GM12891 (cell line): ENCODE data around the gene MRNIP.
A peak's percentile ranks its signal among the peaks of the same experiment; 100 is the strongest.

Source experiments
- DNase-seq: peaks from one replicate; pipeline ENCODE4 v3.0.0; 2011; ENCODE audit warnings: low spot score; ENCODE audit not compliant: insufficient read length
- FAIRE-seq: peaks from 2 replicates; lab custom pipeline; 2011; peaks lifted over from hg19 to GRCh38; lab: Jason Lieb, UNC
- PAX5 ChIP-seq: IDR thresholded peaks from 2 replicates; pipeline ENCODE4 v1.6.1; 2011; ENCODE audit warnings: low read length, moderate library complexity, mild to moderate bottlenecking; ENCODE audit not compliant: insufficient read depth, severe bottlenecking
- POLR2A ChIP-seq: IDR thresholded peaks from 2 replicates; pipeline ENCODE4 v1.6.1; 2011; ENCODE audit warnings: low read depth, low read length, control low read depth
- POLR2AphosphoS5 ChIP-seq: IDR thresholded peaks from 2 replicates; pipeline ENCODE4 v1.6.1; 2011; ENCODE audit warnings: low read depth, low read length, control low read depth
- POU2F2 ChIP-seq: IDR thresholded peaks from 2 replicates; pipeline ENCODE4 v1.6.1; 2011; ENCODE audit warnings: low read depth, mild to moderate bottlenecking, control low read depth, low read length, moderate library complexity
- SPI1 ChIP-seq: IDR thresholded peaks from 2 replicates; pipeline ENCODE4 v1.6.1; 2011; ENCODE audit warnings: low read depth, low read length, control low read depth
- TAF1 ChIP-seq: IDR thresholded peaks from 2 replicates; pipeline ENCODE4 v1.6.1; 2011; ENCODE audit warnings: low read depth, low read length, control low read depth

The MRNIP gene

DNA sequence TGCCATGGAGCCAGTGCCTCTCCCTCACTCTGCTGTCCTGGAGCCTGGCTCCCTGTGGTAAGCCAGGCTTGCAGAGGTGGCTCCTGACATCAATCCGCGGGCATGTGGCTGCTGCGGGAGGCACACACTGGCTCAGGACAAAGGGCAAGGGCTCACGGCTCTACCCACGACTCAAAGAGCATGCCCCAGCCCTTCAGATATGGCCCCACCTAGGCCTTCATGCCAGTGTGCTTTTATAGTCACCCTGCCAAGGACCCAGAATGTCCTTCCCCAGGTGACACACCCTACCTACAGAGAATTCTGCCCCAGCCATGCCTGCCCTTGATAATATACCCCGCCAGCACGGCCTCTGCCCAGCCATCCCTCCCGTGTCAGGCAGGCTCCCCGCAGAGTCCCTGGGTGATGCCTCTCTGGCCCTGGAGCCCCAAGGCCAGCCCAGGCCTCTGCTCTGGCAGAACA is 53.5 kb downstream of the MRNIP start:
- FAIRE-seq (peak; percentile 69), DNase-seq (no peak)
- no peak for TF ChIP-seq PAX5
- TF ChIP-seq SPI1: no peak
- no peak for TF ChIP-seq POLR2A
- TF ChIP-seq POLR2AphosphoS5: no peak
- TF ChIP-seq POU2F2: no peak
- TF ChIP-seq TAF1: no peak

DNA sequence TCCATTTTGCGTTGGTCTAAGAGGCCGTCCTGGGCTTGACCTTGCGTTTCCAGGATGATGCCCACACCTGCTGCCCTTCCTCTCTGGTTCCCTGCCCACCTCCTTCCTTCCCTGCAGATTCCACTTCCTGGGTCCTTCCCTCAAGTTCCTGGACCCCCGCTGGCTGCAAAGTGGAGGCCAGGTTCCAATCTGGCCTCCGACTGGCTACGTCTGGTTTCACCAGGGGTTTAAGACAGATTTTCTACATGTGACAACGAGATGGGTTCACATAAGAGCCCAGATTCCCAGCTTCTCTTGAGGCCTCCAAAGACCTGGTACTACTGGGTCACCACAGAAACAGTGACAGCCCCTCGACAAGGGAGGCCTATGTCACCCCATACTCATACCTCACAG is 54.1 kb downstream of the MRNIP start:
- FAIRE-seq (no peak), DNase-seq (no peak)
- TF ChIP-seq SPI1 (no peak), POU2F2 (no peak)

DNA sequence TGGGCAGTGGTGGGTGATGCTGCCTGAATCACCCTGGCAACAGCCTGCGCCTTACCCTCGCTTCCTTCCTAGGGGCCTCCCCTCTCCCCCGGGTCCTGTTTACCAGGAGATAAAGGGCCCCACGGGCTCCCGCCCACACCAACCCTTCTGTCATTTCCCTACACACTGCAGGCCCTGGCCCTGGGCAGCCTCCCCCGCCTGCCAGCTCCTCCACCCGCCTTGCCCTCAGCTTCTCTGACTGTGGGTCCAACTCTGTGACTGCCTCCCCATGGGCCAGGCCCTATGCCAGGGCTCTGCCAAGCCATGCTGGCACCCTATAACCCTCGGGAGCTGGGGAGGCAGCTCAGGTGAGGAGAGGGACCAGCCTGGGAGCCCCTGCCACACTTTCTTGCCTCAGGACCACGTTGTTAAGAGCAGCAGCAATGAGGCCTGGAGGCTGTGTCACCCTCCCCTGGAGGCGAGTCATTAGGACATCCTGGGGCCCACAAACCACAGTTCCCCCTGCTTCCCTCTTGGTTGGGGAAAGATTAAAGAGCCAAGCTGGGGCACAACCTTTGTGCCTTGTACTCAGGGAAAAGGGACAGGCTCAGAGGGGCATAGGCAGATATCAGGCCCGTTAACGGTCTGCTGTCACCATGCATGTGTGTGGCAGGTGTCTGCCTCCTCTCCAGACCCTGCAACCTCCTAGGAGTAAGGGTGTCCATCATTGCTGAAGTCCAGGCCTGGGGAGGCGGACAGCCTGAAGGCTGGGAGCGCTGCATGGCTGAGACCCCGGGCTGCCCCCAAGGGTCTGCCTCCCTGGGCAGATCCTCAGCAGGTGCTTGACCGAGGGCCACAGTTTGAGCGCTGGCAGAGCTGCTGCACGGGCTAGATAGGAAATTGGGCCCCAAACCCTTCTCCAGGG is 54.7 kb downstream of the MRNIP start:
- DNase-seq: no peak
- FAIRE-seq: peak; percentile 80
- TF ChIP-seq POU2F2 (no peak), SPI1 (no peak), PAX5 (no peak), POLR2AphosphoS5 (no peak), TAF1 (no peak), POLR2A (no peak)

DNA sequence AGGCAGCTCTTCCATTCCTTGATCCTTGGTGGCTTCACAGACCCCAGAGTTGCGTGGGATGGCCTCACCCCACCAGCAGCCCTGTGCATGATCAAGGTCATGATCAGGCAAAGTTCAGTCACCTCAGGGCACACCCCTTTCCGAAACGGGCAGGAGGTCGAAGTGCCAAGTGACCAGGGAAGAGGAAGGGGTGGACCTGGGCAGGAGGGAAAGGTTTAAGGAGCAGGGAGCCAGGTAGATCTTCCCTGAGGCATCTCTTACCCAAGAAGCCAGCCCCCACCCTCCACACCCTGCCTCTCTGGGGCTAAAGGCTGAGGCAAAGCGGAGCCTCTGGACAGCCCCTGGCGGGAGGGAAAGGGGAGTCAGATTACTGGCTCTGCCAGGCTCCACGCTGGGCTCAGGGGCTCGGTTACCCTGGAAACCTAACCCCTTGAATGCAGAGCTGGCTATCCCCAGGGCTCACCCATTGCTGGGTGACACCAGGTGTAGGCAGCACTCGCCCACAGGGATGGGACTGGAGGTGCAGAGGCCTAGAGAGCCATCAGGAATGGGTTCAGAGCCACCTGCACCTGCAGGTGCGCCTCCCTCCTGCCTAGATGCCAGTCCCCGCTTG is 55.6 kb downstream of the MRNIP start:
- FAIRE-seq (peak; percentile 75), DNase-seq (no peak)
- TF ChIP-seq POLR2AphosphoS5: no peak
- no peak for TF ChIP-seq SPI1
- TF ChIP-seq POLR2A: no peak
- TF ChIP-seq PAX5: no peak
- no peak for TF ChIP-seq POU2F2
- no peak for TF ChIP-seq TAF1

DNA sequence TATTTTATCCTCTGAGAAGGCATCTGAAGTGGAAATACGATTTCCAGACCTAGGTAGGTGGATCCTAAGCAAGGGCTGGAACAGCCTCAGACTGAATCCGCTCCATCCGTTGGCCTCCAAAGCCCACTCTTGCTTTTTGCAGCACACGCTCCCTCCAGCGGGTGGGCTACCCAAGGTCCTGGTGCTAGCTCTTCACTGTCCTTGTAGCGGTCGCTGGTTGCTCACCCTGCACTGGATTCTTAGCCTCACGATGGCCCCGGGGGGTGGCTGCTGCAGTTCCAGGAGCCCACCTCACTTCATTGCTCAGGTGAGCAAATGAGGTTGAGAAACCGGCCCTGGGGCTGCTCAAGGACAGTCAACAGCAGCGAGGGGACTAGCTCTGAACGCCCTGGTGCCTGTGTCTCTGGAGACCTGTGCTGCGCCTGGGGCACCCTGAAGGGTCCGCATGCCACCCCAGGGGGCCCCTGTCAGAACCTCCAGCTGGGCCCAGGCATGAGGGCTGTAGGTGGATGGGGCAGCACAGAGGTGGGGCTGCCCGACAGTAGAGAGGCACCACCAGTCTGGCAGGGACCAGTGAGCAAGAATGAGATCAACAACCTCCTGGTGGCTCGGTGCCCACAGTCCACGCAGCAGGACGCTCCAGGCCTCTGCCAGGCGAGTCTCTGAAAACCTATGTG is 56.3 kb downstream of the MRNIP start:
- TF ChIP-seq POLR2AphosphoS5: no peak
- TF ChIP-seq POU2F2: no peak
- no peak for TF ChIP-seq TAF1
- TF ChIP-seq POLR2A: no peak
- TF ChIP-seq SPI1: no peak
- TF ChIP-seq PAX5: no peak
- DNase-seq (no peak), FAIRE-seq (no peak)

DNA sequence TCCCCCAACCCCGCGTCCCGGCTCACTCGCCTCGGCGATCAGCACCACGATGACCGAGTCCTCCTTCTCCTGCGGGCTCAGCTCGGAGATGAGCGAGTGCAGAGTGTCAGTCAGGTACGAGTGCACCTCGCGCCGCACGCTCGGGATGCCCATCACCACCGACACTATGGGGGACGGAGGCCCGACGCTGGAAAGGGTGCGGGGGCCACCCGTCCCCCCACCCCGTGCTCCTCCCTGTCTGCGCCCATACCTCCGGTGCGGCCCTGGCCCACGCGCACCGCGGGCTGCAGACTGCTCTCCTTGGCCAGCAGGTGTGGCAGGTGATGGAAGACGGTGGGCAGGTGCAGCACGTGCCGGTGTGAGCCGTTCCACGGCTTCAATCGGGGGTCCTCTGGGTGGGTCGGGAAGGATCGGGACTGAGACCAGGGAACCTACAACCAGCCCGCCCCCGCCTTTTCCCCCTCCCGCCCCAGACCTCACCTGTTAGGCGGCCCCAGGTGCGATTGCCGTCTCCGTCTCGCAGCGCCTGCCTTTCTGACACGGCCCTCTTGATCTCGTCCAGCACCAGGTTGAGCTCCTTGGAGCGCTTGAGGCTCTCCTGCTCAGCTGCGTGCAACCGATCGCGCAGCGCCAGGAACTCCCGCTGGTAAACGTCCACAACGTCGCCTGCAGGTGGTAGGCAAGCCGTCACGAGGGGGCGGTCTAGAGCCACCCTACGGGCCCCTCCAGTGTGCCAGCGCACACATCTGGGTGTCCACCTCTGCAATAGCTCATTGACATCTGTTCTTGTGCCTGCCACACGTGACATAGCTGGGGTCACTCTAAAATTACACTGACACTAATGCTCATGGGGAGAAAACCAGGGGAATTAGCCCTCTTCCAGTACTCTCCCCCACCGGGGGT is 57.1 kb downstream of the MRNIP start:
- peak; percentile 87 for FAIRE-seq

DNA sequence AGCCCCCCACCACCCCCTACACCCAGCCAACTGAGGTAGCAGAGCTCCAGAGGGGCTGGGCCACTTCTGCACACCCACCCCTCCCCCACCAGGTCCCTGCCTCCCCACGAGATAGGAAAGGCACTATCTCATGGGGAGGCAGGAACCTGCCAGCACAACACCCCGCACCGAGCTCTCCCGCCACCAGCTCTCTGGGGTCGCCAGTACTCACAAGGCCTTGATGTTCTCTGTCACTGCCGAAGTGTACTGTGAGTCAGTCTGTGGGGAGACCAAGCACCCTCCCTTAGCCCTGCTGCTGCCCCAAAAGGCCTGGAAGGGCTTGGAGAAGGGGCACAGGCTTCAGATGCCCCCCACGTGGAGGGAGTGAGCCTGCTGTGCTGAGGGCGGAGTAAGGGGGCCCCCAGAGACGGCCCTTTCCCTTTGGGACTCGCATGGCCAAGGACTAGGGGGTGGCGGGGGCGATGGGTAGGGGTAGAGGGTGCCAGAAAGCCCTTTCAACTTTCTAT is 57.9 kb downstream of the MRNIP start:
- no peak for DNase-seq
- no peak for FAIRE-seq
- TF ChIP-seq POU2F2: no peak
- TF ChIP-seq TAF1: no peak
- TF ChIP-seq POLR2A: no peak
- no peak for TF ChIP-seq PAX5
- no peak for TF ChIP-seq POLR2AphosphoS5
- no peak for TF ChIP-seq SPI1

More for the DNA sequence above, 57.1 kb downstream of the MRNIP start:
- peak; percentile 86 for DNase-seq
- TF ChIP-seq SPI1 (no peak), POU2F2 (peak; percentile 43; the same call in 1 of the 2 replicates), TAF1 (no peak), PAX5 (no peak)

DNA sequence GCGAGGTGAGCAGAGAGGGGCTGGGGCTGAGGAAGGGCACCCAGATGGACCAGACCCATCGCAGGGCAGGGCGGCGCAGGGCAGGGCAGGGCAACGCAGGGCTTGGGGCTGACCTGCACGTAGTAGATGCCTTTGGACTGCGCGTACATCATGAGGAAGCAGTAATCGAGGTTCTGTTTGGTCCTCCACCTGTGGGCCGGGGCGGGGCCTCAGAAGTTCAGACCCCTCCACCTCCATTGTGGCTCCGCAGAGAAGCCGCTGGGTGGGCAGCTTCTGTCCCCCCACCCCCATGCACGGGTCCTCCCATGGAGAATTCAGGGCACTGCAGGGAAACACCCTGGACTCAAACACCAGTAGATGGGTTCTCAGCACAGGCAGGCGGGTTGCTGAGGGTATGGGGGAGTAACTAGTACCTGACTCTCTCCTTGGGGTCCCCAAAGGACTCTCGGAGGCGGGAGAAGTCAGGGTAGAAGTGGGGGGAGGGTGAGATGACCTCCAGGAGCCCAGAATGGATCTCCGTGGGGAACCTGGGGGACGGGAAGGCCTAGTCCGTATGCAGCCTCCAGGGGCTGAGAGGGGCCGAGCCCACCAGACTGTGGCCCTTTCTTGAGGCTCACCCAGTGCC is 58.4 kb downstream of the MRNIP start:
- DNase-seq (no peak), FAIRE-seq (no peak)
- TF ChIP-seq POLR2A (no peak), SPI1 (no peak), POU2F2 (no peak), TAF1 (no peak), POLR2AphosphoS5 (no peak), PAX5 (no peak)

DNA sequence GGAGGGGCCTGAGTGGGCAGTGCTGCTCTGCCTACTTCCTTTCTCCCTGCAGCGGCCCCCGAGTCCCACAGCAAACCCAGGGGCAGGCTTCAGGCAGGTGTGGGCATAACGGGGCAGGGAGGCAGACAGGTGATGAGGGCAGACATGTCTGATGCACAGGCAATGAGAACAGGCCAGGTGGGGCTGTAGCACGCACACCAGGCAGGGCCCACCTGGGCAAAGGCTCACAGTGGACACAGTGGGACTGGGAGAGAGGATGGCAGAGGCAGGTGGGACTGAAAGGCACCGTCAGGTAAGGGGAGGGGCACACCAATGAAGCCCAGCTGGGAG is 59.0 kb downstream of the MRNIP start:
- DNase-seq (no peak), FAIRE-seq (no peak)
- TF ChIP-seq SPI1 (no peak), PAX5 (no peak), POU2F2 (no peak), POLR2AphosphoS5 (no peak), POLR2A (no peak), TAF1 (no peak)
